Measurements from ENCODE around the gene SPAG17.

- TF ChIP-seq CTCF (IDR thresholded peaks at IDR 0.05; ENCODE audit: poor library complexity) = no peak
- no peak for TF ChIP-seq EZH2phosphoT487 (IDR thresholded peaks at IDR 0.05; ENCODE audit: low read depth, severe bottlenecking, unreplicated experiment)
- TF ChIP-seq EZH2 (IDR thresholded peaks at IDR 0.05; ENCODE audit: borderline replicate concordance) = no peak
These were observed 61.0 kb downstream of the SPAG17 start for GRCh38 chr1:118124064-118124463.

Measured in hepatocyte (in vitro differentiated cells).